Measurements from ENCODE around the gene ARF6.
"Not testable (repeated sequence)": the region's sequence is repeated elsewhere in the genome, so short reads cannot be mapped to it uniquely, and the experiment has no call there.

- TF ChIP-seq SMC3 (conservative IDR thresholded peaks at IDR 0.05; ENCODE audit: poor library complexity); CTCF (IDR thresholded peaks at IDR 0.05; ENCODE audit: poor library complexity, severe bottlenecking); POLR2AphosphoS5 (IDR thresholded peaks at IDR 0.05); EP300 (conservative IDR thresholded peaks at IDR 0.05; ENCODE audit: poor library complexity, severe bottlenecking): not testable (repeated sequence)
These were observed 1.6 kb downstream of the ARF6 start for GRCh38 chr14:49894214-49895107.
